Measurements from ENCODE around the gene DUSP28. TPM values are rescaled to one million over a fixed set of nuclear protein-coding genes. Genes with fewer than 3 reads are reported as not detected.
"Not testable (repeated sequence)": the region's sequence is repeated elsewhere in the genome, so short reads cannot be mapped to it uniquely, and the experiment has no call there.

The DUSP28 gene
- total and polyA plus RNA-seq, 5 experiments from 2014 or later: 18.8 to 24.0 (median 23.2) TPM

- H3K27ac Mint-ChIP-seq: no peak overlapping the region
- peaks cover 0 to 13% (median under 1%) of the 10 kb centered on the region in 4 donors for H3K4me1 Mint-ChIP-seq
- H3K36me3 Mint-ChIP-seq: peaks cover 23 to 67% (median 62%) of the 10 kb centered on the region in 3 donors
- ATAC-seq (no peak), DNase-seq (no peak)
- H3K27me3 Mint-ChIP-seq: no peaks in the 10 kb centered on the region
- POLR2A ChIA-PET: no interaction called here
- H3K9me3 Mint-ChIP-seq: peaks cover 0 to 39% (median 24%) of the 10 kb centered on the region in 9 donors
- no peak overlapping the region for H3K4me3 Mint-ChIP-seq
These were observed 30.0 kb upstream of the DUSP28 start for GRCh38 chr2:240530181-240530580.

GRCh38 chr2:240531038-240531437 lies 29.1 kb upstream of the DUSP28 start:
- Mint-ChIP-seq H3K27me3 (no peaks in the 10 kb centered on the region), H3K9me3 (peaks cover 0 to 37% (median 24%) of the 10 kb centered on the region in 9 donors), H3K27ac (no peak overlapping the region), H3K4me3 (no peak overlapping the region), H3K36me3 (peaks cover 22 to 65% (median 62%) of the 10 kb centered on the region in 3 donors), H3K4me1 (peaks cover 3 to 15% (median 5%) of the 10 kb centered on the region in 4 donors)
- DNase-seq (no peak), ATAC-seq (no peak)
- POLR2A ChIA-PET: no interaction called here

GRCh38 chr2:240532031-240532775 lies 28.0 kb upstream of the DUSP28 start:
- peaks cover 0 to 35% (median 20%) of the 10 kb centered on the region in 9 donors for H3K9me3 Mint-ChIP-seq
- POLR2A ChIA-PET: no interaction called here
- no peak for ATAC-seq

DNA sequence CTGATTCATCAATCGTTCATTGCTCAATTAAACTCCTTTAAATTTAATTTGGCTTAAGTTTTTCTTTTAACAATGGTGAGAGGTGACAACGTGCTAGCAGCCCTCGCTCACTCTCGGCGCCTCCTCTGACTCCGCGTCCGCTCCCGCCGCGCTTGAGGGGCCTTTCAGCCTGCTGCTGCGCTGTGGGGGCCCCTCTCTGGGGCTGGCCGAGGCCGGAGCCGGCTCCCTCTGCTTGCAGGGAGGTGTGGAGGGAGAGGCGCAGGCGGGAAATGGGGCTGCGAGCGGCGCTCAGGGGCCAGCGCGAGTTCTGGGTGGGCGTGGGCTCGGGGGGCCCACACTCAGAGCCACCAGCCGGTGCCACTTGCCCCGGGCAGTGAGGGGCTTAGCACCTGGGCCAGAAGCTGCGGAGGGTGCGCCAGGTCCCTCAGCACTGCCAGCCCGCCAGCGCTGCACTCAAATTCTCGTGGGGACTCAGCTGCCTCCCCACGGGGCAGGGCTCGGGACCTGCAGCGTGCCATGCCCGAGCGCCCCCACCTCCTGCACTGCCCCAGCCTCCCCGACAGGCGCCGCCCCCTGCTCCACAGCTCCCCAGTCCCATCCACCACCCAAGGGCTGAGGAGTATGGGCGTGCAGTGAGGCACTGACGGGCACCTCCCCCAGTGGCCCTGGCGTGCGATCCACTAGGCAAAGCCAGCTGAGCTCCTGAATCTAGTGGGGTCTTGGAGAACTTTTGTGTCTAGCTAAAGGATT lies 22.0 kb upstream of the DUSP28 start:
- Mint-ChIP-seq H3K27me3 (no peaks in the 10 kb centered on the region), H3K4me3 (no peak overlapping the region), H3K4me1 (peaks cover 8 to 34% (median 22%) of the 10 kb centered on the region in 4 donors), H3K27ac (no peak overlapping the region), H3K36me3 (peaks cover 5 to 74% (median 34%) of the 10 kb centered on the region in 3 donors), H3K9me3 (peaks cover 0 to 6% (median 0%) of the 10 kb centered on the region in 9 donors)
- ATAC-seq (no peak), DNase-seq (no peak)
- POLR2A ChIA-PET: no interaction called here

More at GRCh38 chr2:240532031-240532775, 28.0 kb upstream of the DUSP28 start:
- Mint-ChIP-seq H3K4me1 (peaks cover 6 to 18% (median 10%) of the 10 kb centered on the region in 4 donors), H3K36me3 (peaks cover 22 to 72% (median 60%) of the 10 kb centered on the region in 3 donors), H3K4me3 (no peak overlapping the region), H3K27ac (peak overlapping the region in 1 of 10 donors; percentile 13), H3K27me3 (no peaks in the 10 kb centered on the region)
- no peak for DNase-seq

DNA sequence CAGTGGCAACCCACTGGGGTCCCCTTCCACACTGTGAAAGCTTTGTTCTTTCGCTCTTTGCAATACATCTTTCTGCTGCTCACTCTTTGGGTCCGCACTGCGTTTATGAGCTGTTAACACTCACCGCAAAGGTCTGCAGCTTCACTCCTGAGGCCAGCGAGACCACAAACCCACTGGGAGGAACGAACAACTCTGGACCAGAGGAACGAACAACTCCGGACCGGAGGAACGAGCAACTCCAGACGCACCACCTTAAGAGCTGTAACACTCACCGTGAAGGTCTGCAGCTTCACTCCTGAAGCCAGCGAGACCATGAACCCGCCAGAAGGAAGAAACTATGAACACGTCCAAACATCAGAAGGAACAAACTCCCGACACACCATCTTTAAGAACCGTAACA lies 21.1 kb upstream of the DUSP28 start:
- POLR2A ChIA-PET, H3K27me3 Mint-ChIP-seq: not testable (repeated sequence)
- peaks cover 8 to 34% (median 21%) of the 10 kb centered on the region in 4 donors for H3K4me1 Mint-ChIP-seq

GRCh38 chr2:240539906-240540305 lies 20.3 kb upstream of the DUSP28 start:
- POLR2A ChIA-PET: interaction anchor here (1.2 kb wide), 1 partner anchor 26 kb away, joined by 4 read pairs; no protein-coding TSS in a partner anchor
- H3K27ac Mint-ChIP-seq: peak overlapping the region in 1 of 10 donors; percentile 46
- no peaks in the 10 kb centered on the region for H3K9me3 Mint-ChIP-seq
- peaks cover 0 to 67% (median 21%) of the 10 kb centered on the region in 3 donors for H3K36me3 Mint-ChIP-seq
- peaks cover 8 to 34% (median 24%) of the 10 kb centered on the region in 4 donors for H3K4me1 Mint-ChIP-seq
- no peak overlapping the region for H3K4me3 Mint-ChIP-seq
- DNase-seq (no peak), ATAC-seq (no peak)
- H3K27me3 Mint-ChIP-seq: no peaks in the 10 kb centered on the region

More for the DNA sequence above, 21.1 kb upstream of the DUSP28 start:
- H3K4me3 Mint-ChIP-seq, H3K27ac Mint-ChIP-seq, DNase-seq, H3K9me3 Mint-ChIP-seq, ATAC-seq: not testable (repeated sequence)
- H3K36me3 Mint-ChIP-seq: peaks cover under 1 to 71% (median 27%) of the 10 kb centered on the region in 3 donors

DNA sequence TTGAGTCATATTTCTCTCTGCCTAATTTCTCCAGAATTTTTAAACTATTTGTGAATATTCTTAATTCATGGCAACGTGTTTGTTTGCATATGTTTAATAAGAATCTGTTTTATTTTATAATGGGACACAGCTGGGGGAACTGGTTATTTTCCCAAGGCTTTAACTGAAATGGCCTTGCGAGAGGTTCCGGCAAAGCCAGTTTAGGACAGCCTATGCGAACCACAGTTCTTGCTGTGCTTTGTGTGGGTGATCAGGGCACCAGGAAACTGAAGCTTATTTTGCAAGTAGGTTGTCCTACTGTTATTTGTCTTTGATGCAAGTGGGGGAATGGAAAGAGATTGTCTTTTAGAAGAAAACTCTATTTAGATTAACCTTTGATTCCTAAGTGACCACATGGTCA lies 8.9 kb upstream of the DUSP28 start:
- ATAC-seq (no peak), DNase-seq (no peak)
- H3K9me3 Mint-ChIP-seq: peaks cover 0 to 4% (median 2%) of the 10 kb centered on the region in 9 donors
- H3K27me3 Mint-ChIP-seq: no peaks in the 10 kb centered on the region
- H3K4me1 Mint-ChIP-seq: peaks cover 6 to 31% (median 21%) of the 10 kb centered on the region in 4 donors
- POLR2A ChIA-PET: interaction anchor here (0.9 to 1.3 kb wide), 3 partner anchors 9 to 35 kb away, joined by 3 to 4 read pairs (median 3); partner anchors contain the start of genes CAPN10, DUSP28 and RNPEPL1
- H3K27ac Mint-ChIP-seq: peak overlapping the region in 2 of 10 donors; percentile 3 to 55
- H3K36me3 Mint-ChIP-seq: peaks cover 9 to 50% (median 26%) of the 10 kb centered on the region in 3 donors
- H3K4me3 Mint-ChIP-seq: no peak overlapping the region

DNA sequence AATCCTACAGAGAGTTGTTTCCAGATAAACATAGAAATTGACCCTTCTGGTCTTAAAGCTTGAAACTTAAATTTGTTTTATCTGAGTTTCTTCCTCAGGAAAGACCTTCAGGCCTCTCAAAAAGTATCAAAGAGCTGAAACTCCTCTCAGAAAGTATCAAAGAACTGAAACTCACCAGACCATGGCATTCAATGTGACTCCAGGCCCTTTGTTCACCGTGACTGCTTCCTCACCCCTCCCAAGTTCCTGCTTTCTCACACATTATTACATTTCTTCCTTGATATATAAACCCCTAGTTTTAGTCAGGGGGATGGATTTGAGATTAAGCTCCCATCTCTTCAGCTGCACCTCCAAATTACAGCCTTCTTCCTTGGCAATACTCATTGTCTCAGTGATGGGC lies 8.3 kb upstream of the DUSP28 start:
- H3K27ac Mint-ChIP-seq: peak overlapping the region in 3 of 10 donors; percentile 3 to 55 (median 36)
- H3K4me1 Mint-ChIP-seq: peaks cover 11 to 36% (median 26%) of the 10 kb centered on the region in 4 donors
- no peaks in the 10 kb centered on the region for H3K27me3 Mint-ChIP-seq
- H3K36me3 Mint-ChIP-seq: peaks cover 9 to 48% (median 26%) of the 10 kb centered on the region in 3 donors
- peaks cover 0 to 4% (median 2%) of the 10 kb centered on the region in 9 donors for H3K9me3 Mint-ChIP-seq
- DNase-seq (no peak), ATAC-seq (no peak)
- POLR2A ChIA-PET: no interaction called here
- no peak overlapping the region for H3K4me3 Mint-ChIP-seq

DNA sequence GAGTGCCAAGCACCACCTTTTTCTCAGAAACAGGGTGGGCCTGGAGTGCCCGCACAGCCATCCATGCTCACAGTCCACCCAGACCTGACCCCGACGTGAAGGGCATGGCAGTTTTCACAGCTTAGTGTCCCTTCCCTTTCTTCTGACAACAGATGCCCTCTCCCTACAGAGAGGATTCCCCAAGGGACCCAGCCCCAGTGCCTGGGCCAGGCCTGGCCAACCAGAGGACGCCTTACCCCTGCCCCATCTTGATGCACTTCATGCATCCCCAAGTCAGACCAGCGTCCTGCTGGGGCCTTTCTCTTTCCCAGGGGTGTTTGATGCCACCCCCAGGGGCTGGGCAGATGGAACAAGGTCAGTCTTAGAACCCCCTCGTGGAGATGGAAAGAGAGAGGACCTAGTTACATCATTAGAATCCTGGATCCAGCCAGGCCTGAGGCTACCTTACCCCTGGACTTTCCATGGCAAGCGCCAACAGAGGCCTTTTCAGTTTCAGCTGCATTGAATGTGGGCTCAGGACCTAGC lies 6.1 kb upstream of the DUSP28 start:
- POLR2A ChIA-PET: interaction anchor here (0.9 to 1.7 kb wide), 2 partner anchors 10 to 13 kb away, joined by 3 to 4 read pairs; no protein-coding TSS in a partner anchor
- H3K4me3 Mint-ChIP-seq: no peak overlapping the region
- H3K4me1 Mint-ChIP-seq: peaks cover 22 to 45% (median 39%) of the 10 kb centered on the region in 4 donors
- DNase-seq: peak in 1 of 10 donors; percentile 22
- ATAC-seq: no peak
- no peaks in the 10 kb centered on the region for H3K27me3 Mint-ChIP-seq
- H3K36me3 Mint-ChIP-seq: peaks cover 9 to 42% (median 22%) of the 10 kb centered on the region in 3 donors
- peak overlapping the region in 2 of 10 donors; percentile 58 to 62 for H3K27ac Mint-ChIP-seq
- H3K9me3 Mint-ChIP-seq: peaks cover 0 to 4% (median 0%) of the 10 kb centered on the region in 9 donors

- Mint-ChIP-seq H3K27ac (peak overlapping the region in 1 of 10 donors; percentile 40), H3K4me1 (peaks cover 25 to 54% (median 48%) of the 10 kb centered on the region in 4 donors), H3K9me3 (peaks cover 0 to 4% (median 0%) of the 10 kb centered on the region in 9 donors), H3K4me3 (no peak overlapping the region), H3K36me3 (peaks cover 9 to 38% (median 21%) of the 10 kb centered on the region in 3 donors), H3K27me3 (no peaks in the 10 kb centered on the region)
- DNase-seq (peak in 1 of 10 donors; percentile 27), ATAC-seq (no peak)
- POLR2A ChIA-PET: interaction anchor here (1.7 to 19.2 kb wide), 2 partner anchors 10 to 30 kb away, joined by 4 to 461 read pairs; partner anchors contain the start of gene CAPN10
These were observed 5.2 kb upstream of the DUSP28 start for GRCh38 chr2:240554767-240555493.

GRCh38 chr2:240555541-240556250 lies 4.5 kb upstream of the DUSP28 start:
- no peaks in the 10 kb centered on the region for H3K27me3 Mint-ChIP-seq
- no peak overlapping the region for H3K4me3 Mint-ChIP-seq
- POLR2A ChIA-PET: interaction anchor here (1.7 to 19.2 kb wide), 3 partner anchors 9 to 29 kb away, joined by 4 to 461 read pairs (median 99); partner anchors contain the start of genes CAPN10 and RNPEPL1
- peaks cover 27 to 55% (median 49%) of the 10 kb centered on the region in 4 donors for H3K4me1 Mint-ChIP-seq
- peaks cover 7 to 35% (median 16%) of the 10 kb centered on the region in 3 donors for H3K36me3 Mint-ChIP-seq
- peak overlapping the region in 1 of 10 donors; percentile 40 for H3K27ac Mint-ChIP-seq
- H3K9me3 Mint-ChIP-seq: peaks cover 0 to 4% (median 0%) of the 10 kb centered on the region in 9 donors
- DNase-seq: peak in 1 of 10 donors; percentile 54
- no peak for ATAC-seq

All from naive thymus-derived CD8-positive, alpha-beta T cell (primary cell).